Astrocyte of the cerebellum (primary cell): ENCODE data around the gene EXOC6B.

Experiments used
- DNase-seq: peaks from one replicate; pipeline ENCODE4 v3.0.0-alpha.2; 2011; ENCODE audit warnings: low read depth
- H3K4me3 ChIP-seq: 2 replicates; pipeline ENCODE4 v1.5.1; 2011; ENCODE audit warnings: mild to moderate bottlenecking, low read depth, low read length, moderate library complexity
- in situ Hi-C: cut with HindIII; loops from 2 replicates; pipeline ENCODE4 v1.10.0; 2017; ENCODE audit warnings: low sequenced_read_pairs
- TF ChIP-seq, protein P1 (sequence below): IDR thresholded peaks from 2 replicates; pipeline ENCODE4 v1.5.1; 2012; ENCODE audit warnings: low read length, low read depth, moderate library complexity, mild to moderate bottlenecking; ENCODE audit errors: missing control alignments

The EXOC6B gene

GRCh38 chr2:72180351-72180750 lies 645.5 kb downstream of the EXOC6B start:
- DNase-seq = no peak
- TF ChIP-seq, protein P1, sequence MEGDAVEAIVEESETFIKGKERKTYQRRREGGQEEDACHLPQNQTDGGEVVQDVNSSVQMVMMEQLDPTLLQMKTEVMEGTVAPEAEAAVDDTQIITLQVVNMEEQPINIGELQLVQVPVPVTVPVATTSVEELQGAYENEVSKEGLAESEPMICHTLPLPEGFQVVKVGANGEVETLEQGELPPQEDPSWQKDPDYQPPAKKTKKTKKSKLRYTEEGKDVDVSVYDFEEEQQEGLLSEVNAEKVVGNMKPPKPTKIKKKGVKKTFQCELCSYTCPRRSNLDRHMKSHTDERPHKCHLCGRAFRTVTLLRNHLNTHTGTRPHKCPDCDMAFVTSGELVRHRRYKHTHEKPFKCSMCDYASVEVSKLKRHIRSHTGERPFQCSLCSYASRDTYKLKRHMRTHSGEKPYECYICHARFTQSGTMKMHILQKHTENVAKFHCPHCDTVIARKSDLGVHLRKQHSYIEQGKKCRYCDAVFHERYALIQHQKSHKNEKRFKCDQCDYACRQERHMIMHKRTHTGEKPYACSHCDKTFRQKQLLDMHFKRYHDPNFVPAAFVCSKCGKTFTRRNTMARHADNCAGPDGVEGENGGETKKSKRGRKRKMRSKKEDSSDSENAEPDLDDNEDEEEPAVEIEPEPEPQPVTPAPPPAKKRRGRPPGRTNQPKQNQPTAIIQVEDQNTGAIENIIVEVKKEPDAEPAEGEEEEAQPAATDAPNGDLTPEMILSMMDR = no peak
- H3K4me3 ChIP-seq = no peak overlapping the region
- in situ Hi-C loops = loop anchor here (25.0 kb wide), 1 partner anchor 407 kb away; no protein-coding TSS in a partner anchor

DNA sequence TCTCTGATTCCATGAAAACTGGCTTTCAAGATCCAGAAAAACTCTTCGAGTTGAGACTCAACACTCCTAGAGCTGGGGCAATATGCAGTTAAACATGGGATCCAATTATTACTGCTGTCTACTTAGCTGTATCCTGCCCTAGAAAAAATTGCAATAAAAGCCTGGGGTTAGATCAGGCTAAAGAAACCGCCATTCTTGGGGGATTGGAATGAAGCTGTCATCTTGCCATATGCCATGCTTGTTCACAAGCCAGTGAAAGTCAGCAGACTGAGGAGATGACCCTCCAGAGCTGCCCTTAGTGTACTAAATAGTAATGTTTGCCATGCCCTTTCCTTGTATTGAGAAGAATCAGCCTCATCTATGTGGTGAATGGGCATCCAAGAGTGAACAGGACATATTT lies 647.3 kb downstream of the EXOC6B start:
- no peak for DNase-seq
- no peak overlapping the region for H3K4me3 ChIP-seq
- TF ChIP-seq, protein P1 = no peak
- in situ Hi-C loops = loop anchor here (25.0 kb wide), 1 partner anchor 409 kb away; no protein-coding TSS in a partner anchor

- TF ChIP-seq, protein P1 = no peak
- in situ Hi-C loops = loop anchor here (25.0 kb wide), 1 partner anchor 411 kb away; no protein-coding TSS in a partner anchor
- H3K4me3 ChIP-seq = no peak overlapping the region
- DNase-seq = no peak
These were observed 649.6 kb downstream of the EXOC6B start for GRCh38 chr2:72176281-72176680.

DNA sequence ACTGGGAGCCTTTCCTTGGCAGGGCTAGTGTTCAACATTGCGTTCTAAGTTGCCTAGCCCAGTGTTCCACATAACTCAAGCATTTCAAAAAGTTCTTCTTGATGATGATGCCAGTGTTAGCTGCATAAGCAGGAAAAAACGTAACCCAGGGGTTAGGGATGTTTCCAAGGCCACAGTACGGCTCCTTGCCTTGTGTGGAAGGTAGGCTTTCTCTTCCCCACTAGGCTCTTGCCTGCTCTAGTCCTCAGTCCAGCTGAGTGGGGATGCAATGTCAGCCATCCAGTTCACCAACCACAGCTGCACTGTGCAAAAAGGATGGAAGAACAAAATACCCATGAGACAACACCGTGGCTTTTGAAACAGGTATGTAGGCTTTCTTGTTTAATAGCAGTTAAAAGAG lies 650.2 kb downstream of the EXOC6B start:
- in situ Hi-C loops = loop anchor here (25.0 kb wide), 1 partner anchor 412 kb away; no protein-coding TSS in a partner anchor
- no peak overlapping the region for H3K4me3 ChIP-seq
- TF ChIP-seq, protein P1 = no peak
- no peak for DNase-seq

DNA sequence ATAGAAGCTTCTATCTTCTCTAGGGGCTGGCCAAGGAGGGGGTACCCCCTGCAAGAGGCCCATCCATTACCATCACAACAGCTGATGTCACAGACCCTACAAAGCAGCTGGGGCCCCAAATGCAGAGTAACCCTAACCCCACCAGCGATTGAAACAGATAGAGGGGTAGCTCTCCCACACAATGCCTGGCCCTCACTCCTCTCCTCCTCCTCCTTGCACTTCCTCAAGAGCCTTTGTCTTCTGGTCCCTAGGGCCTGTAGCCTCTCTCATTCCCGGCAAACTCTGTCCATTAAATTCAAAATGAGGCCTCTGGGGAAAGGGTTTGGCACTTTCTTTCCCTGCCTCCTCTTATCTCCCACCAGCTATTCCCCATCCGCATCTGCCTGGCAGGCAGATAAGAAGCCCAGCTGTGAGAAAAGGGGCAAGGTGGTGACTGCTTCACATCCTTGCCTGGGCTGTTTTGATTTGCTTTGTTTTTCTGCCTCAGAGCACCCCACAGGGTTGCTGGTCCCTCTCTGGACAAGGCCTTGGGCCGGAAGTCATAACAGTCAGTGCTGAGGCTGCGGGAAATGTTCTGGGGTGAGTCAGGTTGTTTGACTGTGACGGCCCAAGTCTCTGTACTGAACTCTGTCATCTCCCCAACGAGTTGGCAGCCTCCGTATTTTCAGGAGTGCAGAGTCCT lies 652.1 kb downstream of the EXOC6B start:
- in situ Hi-C loops = no loop called here
- DNase-seq = no peak
- TF ChIP-seq, protein P1 = no peak

GRCh38 chr2:72172478-72172877 lies 653.4 kb downstream of the EXOC6B start:
- TF ChIP-seq, protein P1 = no peak
- in situ Hi-C loops = no loop called here
- no peak for DNase-seq
- H3K4me3 ChIP-seq = no peak overlapping the region

More for the DNA sequence above, 652.1 kb downstream of the EXOC6B start:
- H3K4me3 ChIP-seq = no peak overlapping the region

- TF ChIP-seq, protein P1 = no peak
- no peak for DNase-seq
- no peak overlapping the region for H3K4me3 ChIP-seq
- in situ Hi-C loops = no loop called here
These were observed 659.6 kb downstream of the EXOC6B start for GRCh38 chr2:72166279-72166678.
